ENCODE measurements around the gene DCAKD.
A peak's percentile ranks its signal among the peaks of the same experiment; 100 is the strongest.
"Not testable (repeated sequence)": the region's sequence is repeated elsewhere in the genome, so short reads cannot be mapped to it uniquely, and the experiment has no call there.

DCAKD gene

DNA sequence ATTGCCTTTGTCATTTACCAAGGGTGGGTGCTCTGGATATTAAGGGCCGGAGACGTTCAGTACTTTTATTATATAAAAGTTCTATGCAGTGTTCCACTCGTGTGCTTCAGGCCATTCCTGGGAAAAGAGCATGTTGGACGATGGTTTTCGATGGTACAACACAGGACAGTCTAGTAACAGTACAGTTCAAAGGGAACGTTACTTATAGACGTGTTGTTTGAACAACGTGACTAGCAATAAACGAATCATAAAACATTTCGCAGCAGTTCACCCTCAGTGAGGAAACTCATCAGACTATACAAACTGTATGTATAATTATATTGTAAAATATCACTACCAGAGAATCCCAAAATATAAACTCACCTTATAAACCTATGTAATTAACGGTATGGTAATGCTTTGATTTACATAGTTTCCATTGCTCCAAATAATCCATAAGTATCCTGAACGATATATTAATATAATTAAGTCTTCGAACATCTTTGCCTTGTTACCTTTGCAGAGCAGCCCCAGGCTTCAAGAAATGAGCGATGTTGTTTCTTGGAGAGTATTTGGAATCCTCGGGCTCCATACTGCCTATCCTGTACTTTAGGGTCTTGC, 10.3 kb upstream of the DCAKD start:
- DNase-seq: no peak

DNA sequence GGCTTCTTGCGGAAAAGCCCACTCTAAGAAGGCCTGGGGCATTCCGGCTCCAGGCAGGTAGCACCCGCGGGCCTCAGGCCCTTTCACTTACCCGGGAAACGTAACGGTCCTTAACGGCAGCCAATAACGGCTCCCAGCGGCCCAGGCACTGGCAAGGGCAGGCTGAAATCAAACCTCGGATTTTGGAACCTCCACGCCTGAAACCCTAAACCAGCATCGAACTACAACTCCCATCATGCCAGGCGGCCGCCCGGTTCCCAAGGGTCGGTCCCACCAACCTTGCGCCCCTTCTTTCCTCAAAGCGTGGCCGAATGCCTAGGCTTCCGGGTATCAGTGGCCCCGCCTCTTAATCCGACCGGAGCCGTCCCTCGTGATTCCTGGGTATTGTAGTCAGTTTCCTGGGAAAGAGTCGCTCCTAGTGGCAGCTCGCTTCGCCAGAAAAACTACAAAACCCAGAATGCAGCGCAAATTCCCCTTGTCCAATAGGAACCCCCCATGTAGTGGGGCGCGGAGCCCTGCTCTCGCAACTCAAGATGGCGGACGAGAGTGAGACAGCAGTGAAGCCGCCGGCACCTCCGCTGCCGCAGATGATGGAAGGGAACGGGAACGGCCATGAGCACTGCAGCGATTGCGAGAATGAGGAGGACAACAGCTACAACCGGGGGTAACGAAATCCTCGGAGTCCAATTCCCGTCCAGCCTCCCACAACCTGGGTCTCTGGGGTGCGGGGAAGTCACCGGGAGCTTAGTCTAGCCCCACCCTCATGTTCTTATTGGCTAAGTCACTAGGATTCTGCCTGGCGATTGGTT, 9.6 kb upstream of the DCAKD start, which contains the start of gene NMT1:
Gene NMT1, plus strand, starts transcription at position 521 of the 809 bp plus-strand sequence. Its CDS starts 13 bp downstream, at position 534.
- DNase-seq: peak; percentile 98 to 99

GRCh38 chr17:45060382-45060796, 9.0 kb upstream of the DCAKD start:
- DNase-seq: no peak

- peak; percentile 29 to 56 for DNase-seq
Observed at GRCh38 chr17:45052052-45052772, 780 bp upstream of the DCAKD start.

DNA sequence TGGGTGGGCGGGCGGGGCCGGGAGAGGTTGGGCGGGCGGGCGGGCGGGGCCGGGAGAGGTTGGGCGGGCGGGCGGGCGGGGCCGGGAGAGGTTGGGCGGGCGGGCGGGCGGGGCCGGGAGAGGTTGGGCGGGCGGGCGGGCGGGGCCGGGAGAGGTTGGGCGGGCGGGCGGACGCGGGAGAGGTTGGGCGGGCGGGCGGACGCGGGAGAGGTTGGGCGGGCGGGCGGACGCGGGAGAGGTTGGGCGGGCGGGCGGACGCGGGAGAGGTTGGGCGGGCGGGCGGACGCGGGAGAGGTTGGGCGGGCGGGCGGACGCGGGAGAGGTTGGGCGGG, 254 bp upstream of the DCAKD start:
- DNase-seq: not testable (repeated sequence)

GRCh38 chr17:45050481-45051059, 862 bp downstream of the DCAKD start:
- peak in 1 of 2 donors; percentile 24 for DNase-seq

GRCh38 chr17:45048795-45049563, 2.5 kb downstream of the DCAKD start:
- DNase-seq: no peak

DNA sequence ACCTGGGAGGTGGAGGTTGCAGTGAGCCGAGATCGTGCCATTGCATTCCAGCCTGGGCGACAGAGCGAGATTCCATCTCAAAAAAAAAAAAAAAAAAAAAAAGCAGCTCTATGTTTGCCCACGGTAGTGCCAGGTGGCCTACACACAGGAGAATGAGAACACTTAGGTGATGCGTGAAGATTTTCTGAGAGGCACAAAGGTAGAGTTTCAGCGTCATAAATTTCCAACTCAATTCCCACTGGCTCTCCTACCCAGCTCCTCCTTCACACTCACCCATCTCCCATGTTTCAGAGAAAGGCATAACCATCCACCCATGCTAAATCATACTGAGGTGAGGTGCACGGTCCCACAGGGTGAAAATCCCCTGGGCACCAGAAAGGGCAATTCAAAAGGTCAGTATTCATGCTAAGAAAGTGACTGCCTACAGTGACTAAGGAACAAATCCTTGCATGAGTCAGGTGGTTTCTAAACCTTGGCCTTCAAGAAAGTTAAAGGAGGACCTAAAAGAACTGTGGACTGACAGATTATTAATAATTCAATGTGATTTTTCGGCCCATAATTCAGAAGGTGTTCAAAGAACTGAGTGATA, 4.8 kb downstream of the DCAKD start:
- no peak for DNase-seq

- DNase-seq: no peak
Observed at GRCh38 chr17:45043813-45044540, 7.5 kb downstream of the DCAKD start.

GRCh38 chr17:45042346-45043120, 8.9 kb downstream of the DCAKD start:
- DNase-seq: no peak

DNA sequence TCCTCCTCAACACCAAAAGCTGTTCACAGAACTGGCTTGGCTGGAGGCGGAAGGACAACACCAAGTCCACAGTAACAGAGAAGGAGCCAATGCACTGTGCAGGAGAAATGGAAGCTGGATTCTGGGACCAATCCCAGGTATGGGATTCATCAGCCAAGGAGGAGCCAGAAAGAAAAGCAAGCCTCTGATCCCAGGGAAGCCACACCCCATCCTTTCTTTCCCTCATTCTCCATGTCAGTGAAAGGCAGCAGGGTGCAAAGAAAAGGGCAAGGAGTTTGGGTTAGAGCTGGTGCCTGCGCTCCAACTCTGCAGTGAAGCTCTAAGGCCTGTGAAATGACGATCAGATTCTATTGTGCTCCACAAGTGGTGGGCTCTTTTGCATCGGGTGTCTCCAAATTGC, 11.0 kb downstream of the DCAKD start:
- no peak for DNase-seq

DNA sequence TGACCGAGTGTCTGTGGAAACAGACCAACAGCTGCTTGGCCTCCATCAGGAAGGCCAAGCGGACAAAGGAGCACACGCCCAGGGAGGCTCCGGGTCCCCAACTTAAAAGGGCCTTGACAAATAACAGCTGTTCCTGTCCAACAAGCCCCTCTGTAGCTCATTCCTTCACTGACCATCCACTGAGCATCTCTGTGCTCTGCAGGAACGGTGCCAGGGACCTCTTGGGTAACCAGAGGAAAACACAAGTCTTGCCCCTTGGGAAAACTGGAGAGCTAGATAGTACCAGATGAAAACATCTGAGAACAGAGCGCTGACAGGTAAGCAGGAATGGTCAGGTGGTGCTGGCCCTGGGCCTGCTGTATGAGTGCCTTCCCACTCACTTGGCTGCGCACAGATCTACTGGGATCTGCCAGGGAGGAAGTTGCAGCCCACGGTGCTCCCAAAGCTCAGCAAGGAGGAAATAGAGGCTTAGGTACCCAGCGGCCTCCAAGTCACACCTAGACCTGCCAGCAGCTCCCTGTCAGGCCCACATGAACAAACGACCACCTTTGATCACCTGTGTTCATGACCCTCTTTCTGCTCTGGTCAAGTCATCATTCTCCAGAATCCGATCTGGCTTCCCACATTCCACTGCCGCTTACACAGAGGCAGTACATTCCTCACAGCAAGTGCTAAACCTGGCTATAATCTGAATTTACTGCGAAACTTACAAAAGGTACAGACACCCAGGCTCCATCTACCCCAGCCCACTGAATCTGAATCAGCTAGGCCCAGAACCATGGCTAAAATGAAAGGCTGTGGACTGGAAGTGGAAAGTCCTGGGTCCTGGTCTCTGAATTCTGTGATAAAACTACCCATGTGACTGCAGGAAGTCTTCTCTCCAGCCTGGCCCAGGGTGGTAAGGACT, 12.5 kb downstream of the DCAKD start:
- no peak for DNase-seq

DNA sequence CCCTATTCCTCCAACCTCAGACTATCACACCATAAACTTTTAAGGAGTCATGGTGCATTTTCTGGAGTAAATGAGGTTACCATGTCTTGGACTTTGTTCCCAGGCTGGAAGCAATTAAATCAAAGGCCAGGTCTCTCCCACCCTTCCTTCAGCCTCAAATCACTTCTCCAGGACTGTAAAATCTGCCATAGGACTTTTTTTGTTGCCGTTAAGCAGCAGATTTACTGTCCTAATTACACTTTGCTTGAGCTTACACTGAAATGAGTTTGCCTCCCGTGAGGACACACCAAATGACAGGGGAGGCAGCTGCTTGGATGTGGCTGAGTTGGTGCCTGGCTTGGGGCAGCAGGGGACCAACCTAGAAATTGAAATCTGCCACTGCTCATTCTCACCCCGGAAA, 14.7 kb downstream of the DCAKD start:
- no peak for DNase-seq

- no peak for DNase-seq
Observed at GRCh38 chr17:45035848-45036247, 15.6 kb downstream of the DCAKD start.

DNA sequence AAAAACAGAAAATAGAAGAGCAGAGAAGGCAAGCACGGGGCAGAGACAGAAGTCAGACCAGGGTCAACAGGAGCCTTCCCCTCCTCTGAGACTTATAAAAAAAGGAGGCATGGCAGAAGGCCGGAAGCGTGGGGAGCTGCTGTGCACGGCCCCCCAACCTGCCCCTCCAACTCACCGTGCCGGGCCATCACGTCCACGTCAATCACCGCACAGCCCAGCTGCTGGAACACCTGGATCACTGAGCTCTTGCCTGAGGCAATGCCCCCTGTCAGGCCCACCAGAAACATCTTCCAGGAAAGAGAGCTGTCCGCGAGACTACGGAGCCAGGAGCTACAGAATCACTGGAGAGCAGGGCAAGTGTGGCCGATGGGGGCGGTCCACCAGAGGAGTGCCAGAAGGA, 16.8 kb downstream of the DCAKD start:
- DNase-seq: no peak

GRCh38 chr17:45032174-45032541, 19.3 kb downstream of the DCAKD start:
- no peak for DNase-seq

DNA sequence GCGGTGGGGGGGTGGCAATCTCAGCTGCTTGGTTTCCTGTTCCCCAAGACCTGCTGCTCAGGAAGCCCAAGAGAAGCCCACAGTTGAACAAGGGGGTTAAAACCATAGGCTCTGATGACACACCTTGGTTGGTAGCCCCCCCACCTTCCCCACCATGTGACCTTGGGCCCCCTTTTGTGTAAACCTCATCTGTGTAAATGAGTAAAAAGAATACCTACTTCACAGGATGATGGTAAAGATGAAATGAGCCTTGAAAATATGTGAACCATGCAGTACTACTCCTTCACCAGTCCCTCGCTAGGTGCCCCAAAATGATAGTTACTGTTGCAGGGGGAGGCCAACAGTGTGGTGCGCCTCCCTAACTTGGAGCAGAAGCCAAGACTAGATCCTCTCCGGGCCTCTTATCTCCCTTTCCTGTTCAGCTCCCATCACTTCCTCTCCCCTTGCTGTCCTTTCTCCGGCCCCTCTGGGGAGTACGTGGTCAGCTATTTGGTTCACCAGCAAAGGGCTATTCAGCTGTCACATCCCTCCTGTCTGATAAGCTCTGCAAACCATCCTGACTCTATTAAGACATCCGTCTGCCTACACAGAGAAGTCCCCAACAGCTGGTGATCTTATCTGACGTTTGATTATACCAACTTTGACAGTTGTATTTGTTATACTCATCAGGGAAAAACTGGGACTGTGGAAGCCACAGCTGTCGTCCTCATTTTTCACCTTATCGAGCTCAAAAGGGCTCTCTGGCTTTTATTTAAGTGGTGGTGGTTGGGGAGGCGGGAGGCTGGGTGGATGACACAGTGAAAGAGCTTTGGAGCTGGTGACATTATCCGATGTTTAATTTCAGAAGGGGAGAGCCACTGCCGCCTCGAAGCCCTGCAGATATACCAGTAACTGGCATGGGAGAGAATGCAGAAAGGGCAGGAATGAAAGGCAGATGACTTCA, 19.9 kb downstream of the DCAKD start:
- no peak for DNase-seq

DNA sequence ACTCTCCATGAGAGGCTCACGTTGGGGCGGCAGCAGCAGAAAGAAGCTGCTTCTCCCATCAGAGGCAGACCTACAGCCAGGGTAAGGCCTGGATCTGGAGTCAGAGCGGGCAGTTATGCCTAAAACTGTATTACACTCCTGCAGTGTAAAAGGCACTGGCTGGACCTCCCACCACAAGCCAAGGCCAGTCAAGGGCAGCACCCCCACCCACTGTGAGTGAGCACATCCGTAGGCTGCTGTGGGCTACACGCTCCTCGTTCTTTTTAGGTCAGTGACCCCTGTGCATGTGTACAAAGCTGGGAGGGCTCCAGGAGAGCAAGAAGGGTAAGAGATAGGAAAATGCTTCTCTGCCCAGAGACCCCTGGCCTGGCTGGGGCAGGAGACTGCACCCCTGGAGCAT, 20.7 kb downstream of the DCAKD start:
- no peak for DNase-seq

All from CD4-positive, alpha-beta T cell treated with Interleukin-1 beta for 1 hour (primary cell).